HG03135 (cell line): ENCODE measurements around the gene PRSS33.

Experiments used
- ATAC-seq: cut with Tn5 transposase; IDR thresholded peaks from one replicate; pipeline ENCODE4 v1.9.1; 2021; ENCODE audit warnings: mild to moderate bottlenecking, moderate library complexity; ENCODE audit not compliant: unreplicated experiment

PRSS33 gene

DNA sequence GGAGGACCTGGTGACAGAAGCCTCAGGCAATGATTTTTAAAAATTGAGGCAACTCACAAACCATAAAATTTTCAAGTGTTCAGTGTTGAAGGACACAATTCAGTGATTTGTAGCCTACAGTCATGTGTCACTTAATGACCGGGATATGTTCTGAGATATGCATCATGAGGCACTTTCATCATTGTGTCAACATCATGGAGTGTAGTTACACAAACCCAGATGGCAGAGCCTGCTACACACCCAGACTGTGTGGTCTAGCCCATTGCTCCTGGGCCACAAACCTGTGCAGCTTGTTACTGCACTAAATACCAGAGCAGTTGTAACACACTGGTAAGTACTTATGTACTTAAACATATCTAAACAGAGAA lies 12.5 kb upstream of the PRSS33 start:
- ATAC-seq, result no peak

DNA sequence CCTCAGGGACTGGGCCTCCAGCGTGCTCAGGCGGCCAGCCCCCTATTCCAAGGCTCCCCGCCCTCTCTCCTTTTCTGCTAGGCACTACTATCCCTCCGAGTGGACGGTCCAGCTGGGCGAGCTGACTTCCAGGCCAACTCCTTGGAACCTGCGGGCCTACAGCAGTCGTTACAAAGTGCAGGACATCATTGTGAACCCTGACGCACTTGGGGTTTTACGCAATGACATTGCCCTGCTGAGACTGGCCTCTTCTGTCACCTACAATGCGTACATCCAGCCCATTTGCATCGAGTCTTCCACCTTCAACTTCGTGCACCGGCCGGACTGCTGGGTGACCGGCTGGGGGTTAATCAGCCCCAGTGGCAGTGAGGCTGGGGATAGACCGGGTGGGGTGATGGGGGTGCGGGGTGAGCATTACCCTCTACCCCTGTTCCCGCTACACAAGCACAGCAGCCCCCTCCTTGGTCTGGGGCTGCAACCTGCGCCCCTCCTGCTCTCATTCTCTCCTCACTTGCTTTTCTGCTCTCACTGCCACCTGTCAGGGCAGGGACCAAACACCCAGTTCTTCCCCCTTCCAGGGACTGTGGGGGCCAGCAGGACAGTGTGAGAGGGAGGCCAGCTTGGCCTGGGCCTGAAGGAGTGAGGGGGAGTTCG lies 12.0 kb upstream of the PRSS33 start:
- ATAC-seq, result no peak

DNA sequence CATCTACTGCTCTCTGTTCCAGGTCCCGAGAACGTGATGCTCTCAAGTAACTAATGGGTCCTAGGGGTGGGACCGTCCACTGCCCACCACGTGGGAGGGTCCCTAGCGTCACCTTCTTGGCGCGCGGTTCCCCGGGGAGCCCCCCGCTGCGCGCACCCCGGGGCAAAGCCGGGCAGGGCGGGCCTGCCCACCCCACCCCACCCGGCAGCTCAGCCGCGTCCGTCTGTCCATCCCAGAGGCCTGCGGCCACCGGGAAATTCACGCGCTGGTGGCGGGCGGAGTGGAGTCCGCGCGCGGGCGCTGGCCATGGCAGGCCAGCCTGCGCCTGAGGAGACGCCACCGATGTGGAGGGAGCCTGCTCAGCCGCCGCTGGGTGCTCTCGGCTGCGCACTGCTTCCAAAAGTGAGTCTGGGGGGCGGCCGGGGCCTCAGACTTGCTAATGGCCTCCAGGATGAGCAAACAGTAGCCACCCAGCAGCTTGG lies 11.4 kb upstream of the PRSS33 start:
- no peak for ATAC-seq

DNA sequence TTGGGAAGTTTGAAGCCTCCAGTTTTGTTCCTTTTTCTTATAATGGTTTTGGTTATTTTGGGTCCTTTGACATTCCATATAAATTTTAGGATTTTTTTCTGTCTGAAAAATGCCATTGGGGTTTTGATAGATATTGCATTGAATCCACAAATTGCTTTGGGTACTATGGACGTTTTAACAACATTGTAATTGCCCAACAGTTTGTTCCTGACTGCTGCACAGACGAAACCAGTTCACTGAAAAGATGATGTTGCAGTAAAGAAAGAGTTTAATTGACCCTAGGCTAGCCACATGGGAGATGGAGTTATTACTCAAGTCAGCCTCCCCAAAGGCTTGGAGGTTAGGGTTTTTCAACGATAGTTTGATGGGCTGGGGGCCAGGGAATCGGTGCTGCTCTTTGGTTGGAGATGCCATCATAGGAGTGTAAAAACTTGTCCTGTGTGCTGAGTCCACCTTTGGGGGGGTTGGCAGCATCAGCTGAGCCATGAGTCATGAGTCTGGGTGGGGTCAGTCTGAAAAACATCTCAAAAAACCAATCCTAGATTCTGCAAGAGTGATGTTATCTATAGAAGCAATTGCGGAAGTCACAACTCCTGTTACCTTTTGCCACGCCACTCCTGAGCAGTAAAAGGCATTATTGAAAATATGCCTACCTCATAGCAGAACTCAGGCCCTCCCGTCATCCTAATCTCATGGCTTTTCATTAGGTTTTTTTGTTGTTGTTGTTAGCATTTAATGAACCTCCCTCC lies 8.2 kb upstream of the PRSS33 start:
- no peak for ATAC-seq

DNA sequence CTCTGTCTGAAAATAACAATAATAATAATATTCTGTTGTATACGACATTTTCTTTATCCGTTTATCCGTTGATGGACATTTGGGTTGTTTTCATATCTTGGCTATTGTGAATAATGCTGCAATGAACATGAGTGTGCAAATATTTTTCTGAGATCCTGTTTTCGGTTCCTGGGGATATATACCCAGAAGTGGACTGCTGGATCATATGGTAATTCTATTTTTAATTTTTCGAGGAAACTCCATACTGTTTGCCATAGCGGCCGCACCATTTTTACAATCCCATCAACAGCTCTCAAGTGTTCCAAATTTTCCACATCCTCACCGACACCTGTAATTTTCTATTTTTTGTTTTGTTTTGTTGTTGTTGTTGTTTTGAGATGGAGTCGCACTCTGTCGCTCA lies 5.6 kb upstream of the PRSS33 start:
- no peak for ATAC-seq

DNA sequence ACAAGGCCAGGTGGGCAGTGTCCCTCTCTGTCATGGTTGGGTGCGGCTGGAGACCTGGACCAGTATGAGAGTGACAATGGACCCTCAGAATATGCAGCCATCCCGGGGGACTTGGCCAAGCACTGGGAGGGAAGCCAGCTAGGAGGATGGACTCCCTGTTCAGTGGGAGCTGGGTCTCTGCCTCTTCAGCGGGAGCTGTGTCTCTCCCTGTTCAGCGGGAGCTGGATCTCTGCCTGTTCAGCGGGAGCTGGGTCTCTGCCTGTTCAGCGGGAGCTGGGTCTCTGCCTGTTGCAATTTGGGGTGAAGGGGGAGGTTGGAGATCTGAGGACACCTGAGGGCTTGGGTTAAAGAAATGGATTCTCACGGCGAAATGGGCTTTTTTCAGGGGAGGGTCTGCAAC lies 3.8 kb upstream of the PRSS33 start:
- no peak for ATAC-seq

DNA sequence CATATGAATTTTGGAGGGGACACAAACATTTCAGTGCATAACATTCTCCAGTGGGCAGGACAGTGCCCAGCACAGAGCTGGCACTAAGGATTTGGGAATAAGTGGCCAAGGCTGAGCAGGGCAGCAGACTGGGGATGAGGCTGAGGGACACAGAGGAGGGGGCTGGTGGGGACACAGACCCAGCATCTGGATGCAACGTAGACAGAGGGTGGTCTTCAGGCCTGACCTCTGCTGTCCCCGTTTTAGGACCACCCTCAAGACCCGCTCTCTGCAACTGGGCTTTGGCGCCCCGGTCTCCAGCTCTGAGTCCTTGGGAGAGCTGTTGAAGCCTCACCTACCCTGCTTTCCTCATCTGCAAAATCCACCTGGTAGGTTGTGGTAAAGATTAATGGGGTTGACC lies 3.3 kb upstream of the PRSS33 start:
- ATAC-seq, result no peak

DNA sequence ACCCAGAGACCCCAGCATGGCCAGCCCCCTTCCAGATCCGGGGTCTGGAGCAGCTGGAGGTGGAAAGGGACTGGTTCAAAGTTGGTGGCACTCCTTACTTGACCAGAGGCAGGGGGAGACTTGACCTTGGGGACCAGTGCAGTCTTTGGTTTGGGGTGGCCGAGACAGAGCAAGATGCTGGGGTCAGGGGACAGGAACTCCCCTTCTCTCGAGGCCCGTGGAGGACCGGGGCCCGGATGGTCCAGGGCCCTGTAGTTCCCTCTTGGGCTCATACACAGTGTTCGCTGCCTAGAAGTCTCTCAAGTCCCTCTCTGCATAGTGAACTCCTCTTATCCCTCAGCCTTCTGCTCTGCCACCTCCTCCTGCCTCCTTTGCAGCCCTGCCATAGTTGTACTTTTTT lies 601 bp upstream of the PRSS33 start:
- no peak for ATAC-seq

DNA sequence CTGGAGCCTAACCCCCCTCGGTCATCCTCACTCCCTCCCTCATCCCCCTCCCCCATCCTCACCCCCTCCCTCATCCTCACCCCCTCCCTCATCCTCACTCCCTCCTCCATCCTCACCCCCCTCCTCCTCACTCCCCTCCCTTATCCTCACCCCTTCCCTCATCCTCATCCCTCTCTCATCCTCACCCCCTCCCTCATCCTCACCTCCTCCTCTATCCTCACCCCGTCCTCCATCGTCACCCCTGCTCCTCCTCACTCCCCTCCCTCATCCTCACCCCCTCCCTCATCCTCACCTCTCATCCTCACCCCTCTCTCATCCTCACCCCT lies 571 bp downstream of the PRSS33 start:
- no peak for ATAC-seq

DNA sequence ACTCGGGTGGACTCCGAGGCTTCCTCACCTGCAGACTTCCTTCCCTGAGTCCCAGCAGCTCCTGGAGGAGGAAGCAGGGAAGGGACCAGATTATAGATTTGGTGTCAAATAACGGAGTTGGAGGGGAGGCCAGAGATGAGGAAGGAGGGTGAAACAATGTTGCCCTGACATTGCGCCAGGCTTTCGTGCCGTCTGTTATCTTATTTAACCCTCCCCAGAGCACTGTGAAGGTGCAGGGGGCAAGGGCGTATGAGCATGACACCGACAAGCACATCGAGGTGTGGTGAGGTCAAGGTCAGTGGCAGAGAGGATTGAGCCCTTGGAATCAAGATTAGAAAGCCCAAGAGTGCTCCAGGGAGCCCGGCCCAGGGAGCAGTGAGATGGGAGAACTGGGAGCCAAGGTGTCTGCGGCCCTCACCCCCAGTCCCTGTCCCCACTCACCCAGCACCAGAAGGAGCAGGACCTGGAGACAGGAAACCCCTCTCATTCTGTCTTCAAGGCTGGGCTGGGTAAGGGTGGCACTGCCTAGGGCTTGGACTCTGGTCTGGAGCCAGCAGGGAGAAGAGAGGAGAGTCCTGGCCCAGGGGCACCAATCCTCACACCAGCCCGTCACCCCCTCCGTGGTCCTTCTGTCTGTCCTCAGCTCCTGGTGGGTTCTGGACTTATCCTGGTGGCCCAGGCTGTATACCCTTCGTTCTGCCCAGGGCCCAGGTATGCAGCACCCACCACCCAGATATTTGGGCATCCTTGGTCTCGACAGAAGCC lies 1.1 kb downstream of the PRSS33 start:
- ATAC-seq, result no peak

DNA sequence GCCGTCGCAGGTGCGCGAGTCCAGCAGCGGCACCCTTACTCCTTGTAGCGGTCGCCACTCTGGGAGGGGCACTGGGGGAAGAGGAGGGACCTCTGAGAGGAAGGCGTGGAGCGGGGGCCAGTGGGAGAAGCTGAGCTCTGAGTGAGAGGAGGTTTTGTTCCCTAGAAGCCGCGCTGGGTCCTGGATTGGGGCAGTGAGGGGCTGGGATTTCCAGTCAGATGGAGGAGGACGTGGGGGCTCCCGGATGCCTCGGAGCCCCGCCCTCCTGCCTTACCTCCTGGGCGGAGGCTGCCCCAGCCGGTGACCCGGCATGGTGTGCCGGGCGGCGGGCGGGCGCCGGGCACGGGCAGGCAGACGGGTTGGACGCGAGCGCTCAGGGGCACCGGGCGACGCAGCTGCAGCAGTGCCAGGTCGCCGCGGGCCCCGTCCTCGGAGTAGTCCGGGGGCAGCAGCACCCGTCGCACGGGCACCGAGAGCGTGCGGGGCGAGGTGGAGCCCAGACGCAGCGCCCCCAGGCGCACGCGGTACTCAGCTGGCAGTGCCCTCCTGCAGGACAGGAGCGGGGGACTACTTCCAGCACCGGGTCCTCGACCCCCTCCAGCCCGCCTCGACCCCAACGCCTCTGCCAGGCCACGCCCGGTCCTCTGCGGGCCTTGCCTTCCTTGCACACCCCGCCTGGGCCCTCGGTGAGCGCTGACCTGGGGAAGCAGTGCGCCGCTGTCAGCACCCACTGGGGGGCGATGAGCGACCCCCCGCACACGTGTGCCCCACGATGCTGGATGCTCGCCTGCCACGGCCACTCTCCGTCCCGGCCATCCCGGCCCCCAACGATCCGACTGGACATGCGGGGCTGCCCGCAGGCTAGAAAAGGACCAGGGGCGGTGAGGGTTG lies 2.0 kb downstream of the PRSS33 start:
- ATAC-seq, result no peak

DNA sequence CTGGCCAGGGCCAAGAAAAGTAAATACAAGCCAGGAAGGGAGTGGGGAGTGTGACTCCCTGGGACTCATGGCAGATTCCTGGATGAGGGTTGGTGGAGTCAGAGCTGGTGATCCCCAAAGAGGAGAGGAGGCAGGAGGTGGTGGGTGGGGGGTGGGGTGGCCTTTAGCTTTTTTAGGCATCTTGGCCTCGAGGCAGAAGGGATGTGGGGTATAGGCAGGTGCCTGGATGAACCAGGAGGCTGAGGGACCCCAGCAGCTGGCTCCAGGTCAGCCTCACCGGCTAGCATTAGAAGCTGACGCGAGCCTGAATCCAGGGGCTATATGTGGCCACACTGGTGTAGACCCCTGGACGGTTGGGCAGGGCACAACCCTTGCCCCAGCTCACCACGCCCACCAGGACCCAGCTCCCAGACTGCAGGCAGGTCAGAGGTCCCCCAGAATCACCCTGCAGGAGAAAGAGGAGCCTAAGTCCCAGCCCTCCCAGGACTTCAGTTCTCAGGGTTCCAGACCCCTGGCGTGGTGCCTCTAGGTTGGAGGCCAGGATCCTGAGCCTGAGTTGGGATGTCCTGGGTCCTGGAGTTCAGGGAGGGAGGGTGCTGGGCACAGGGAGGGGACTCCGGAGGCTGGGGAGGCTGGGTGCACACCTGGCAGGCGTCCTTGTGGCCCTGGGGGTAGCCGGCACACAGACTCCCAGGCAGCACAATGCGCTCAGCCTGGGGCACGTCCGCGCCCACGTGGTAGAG lies 2.8 kb downstream of the PRSS33 start:
- no peak for ATAC-seq

DNA sequence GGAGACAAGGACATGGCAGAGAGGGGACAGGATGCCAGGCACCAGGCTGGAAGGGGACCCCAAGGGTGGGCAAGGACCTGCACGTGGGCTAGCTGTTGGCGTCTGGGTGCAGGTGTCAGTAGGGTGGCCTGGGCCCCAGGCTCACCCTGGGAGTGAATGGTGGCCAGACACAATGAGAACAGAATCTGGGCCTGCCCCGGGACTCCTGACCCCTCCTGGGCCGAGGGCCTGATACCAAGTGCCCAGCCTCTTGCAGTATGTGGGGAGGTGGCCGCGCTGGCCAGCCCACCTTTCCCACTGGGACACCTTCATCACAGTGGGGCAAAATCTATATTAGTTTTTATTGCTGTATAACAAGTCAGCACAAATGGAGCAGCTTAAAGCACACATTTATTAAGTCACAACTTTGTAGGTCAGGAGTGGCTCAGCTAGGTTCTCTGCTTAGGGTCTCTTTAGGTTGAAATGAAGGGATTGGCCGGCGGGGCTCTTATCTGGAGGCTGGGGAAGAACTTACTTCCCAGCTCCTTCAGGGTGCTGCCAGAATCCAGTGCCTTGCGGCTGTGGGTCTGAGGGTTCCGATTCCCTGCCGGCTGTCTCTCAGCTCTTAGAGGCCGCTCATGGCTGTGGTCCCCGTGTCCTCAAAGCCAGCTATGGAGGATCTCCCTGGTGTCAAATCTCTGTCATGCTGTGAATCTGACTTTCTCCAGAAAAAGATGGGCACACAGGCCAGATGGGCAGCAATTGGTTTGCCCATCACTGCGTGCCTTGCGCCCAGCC lies 3.6 kb downstream of the PRSS33 start:
- no peak for ATAC-seq

DNA sequence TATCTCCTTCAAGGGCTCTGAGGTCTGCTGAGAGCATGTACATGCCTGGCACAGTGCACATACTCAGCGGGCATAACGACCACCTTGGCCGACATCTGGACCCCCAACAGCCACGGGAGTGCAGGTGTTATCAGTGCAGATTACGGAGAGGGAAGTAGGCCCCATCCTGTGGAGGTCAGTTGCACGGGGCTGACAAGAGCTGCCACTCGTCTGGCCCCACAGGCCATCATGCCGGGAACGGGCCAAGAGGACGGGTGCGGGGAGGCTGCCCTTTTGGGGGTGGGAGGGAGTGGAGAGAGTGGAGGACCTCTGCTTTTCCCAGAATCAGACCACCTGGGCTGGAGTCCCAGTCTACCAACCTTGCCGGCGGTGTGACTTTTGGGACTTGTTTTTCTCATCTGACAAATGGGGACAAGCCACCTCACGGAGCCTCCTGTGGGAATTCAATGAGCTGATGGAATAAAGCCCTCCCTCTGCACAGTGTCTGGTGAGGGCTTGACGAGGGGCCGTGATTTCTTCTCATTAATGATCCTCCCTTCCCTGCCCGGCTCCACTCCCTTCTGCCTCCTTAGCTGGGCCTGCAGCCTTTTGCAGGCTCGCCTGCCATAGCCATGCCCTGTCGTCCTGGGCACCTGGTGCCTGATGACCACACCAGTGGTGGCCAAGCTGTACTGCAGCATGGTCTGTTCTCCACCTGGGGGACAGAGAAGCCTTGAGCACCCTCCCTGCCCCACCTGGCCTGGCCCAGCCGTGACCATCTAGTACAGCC lies 4.6 kb downstream of the PRSS33 start:
- ATAC-seq, result no peak

DNA sequence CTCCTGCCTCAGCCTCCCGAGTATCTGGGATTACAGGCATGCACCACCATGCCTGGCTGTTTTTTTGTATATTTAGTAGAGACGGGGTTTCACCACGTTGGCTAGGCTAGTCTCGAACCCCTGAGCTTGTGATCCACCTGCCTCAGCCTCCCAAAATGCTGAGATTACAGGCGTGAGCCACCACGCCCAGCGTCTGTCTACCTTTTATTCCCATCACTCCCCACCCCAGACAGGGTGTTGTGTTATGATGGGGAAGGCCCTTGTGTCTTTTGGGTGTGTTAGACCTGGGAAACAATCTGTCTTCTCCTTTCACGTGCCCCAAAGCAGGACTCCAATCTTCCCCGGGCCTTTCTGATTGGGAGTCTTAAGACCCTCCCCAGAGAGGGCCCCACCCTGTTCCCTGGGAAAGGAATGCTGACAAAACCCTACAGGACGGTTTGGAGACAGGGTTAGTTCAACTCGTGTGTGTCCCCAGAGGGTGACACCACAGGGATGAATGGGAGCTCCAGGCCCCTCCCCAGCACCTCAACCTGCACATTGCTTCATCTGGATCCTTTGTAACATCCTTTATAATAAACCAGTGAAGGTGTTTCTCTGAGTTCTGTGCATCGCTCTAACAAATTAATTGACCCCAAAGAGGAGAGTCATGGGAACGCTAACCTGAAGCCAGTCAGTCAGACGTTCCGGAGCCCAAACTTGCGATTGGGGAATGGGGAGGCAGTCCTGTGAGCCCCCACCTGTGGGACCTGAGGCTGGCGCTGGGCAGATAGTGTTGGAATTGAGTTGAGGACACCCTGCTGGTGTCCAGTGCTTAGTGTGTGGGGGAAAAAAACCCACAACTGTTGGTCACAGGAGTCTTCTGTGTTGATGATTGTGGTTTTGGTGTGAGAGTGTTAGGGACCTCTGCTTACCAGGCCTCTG lies 7.1 kb downstream of the PRSS33 start:
- ATAC-seq, result no peak

DNA sequence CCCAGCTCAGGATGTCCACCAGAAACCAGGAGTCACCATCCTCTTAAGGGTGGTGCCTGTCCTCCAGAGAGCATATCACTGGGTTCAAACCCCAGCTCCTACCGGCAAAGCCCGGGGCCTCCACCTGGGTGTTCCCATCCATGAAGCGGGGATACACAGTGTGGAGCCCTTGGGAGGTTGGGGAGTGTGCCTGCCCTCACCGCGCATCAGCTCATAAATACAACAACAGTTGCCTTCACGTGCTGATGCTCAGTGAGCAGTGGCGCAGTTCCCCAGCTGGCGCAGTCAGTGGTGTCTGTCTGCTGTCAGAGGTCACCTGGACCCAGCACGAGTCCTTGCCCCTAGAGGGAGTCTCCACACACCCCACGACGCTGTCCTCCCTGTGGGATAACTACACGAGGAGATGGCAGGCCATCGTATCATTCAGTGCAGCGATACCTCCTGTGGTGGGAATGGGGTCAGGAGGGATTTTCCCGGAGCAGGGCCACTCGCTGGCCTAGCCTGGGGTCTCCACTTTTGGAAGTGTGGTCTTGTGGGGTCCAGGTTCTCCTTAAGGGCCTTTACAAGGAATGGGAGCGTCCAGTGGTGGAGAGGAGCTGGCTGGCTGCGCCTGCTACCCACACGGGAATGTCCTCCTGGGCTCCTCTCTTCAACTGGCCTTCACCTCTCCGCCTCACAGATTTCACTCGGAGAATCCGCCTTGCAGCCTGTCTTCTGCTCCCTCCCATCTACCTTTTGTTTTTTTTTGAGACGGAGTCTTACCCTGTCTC lies 8.0 kb downstream of the PRSS33 start:
- no peak for ATAC-seq

DNA sequence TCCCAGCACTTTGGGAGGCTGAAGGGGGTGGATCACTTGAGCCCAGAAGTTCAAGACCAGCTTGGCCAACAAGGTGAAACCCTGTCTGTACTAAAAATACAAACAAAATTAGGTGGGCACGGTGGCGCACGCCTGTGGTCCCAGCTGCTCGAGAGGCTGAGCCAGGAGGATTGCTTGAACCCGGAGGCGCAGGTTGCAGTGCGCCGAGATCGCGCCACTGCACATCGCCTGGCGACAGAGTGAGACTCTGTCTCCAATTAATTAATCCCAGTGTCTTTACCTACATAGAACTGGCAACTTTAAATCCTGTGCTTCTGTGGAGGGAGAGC lies 8.8 kb downstream of the PRSS33 start:
- ATAC-seq, result no peak
